ENCODE data around the gene ISCA1.

ISCA1 gene

GRCh38 chr9:86282077-86282978 is at the start of gene ISCA1 (continued):
- no peak for TF ChIP-seq MYNN (tag by site-specific recombination; IDR thresholded peaks at IDR 0.05; ENCODE audit: borderline replicate concordance)
- TF ChIP-seq YY2 (tag by site-specific recombination; IDR thresholded peaks at IDR 0.05) = peak; percentile 69
- no peak for TF ChIP-seq ZNF311 (tag by site-specific recombination; IDR thresholded peaks at IDR 0.05; ENCODE audit: borderline replicate concordance)
- peak; percentile 61; the same call in 1 of the 2 replicates for TF ChIP-seq ZFP37 (tag by site-specific recombination; IDR thresholded peaks at IDR 0.05)
- peak; percentile 98 for TF ChIP-seq GLIS2 (tag by site-specific recombination; IDR thresholded peaks at IDR 0.05)
- TF ChIP-seq ZNF302 (tag by site-specific recombination; IDR thresholded peaks at IDR 0.05; ENCODE audit: low read depth) = no peak
- TF ChIP-seq ZFP41 (tag by site-specific recombination; IDR thresholded peaks at IDR 0.05; ENCODE audit: borderline replicate concordance) = no peak
- no peak for TF ChIP-seq ZNF426 (tag by site-specific recombination; IDR thresholded peaks at IDR 0.05)
- TF ChIP-seq KLF10 (tag by site-specific recombination; IDR thresholded peaks at IDR 0.05) = peak; percentile 60; the same call in 1 of the 2 replicates
- no peak for TF ChIP-seq ZNF266 (tag by site-specific recombination; IDR thresholded peaks at IDR 0.05; ENCODE audit: low read depth)
- TF ChIP-seq, protein P1, sequence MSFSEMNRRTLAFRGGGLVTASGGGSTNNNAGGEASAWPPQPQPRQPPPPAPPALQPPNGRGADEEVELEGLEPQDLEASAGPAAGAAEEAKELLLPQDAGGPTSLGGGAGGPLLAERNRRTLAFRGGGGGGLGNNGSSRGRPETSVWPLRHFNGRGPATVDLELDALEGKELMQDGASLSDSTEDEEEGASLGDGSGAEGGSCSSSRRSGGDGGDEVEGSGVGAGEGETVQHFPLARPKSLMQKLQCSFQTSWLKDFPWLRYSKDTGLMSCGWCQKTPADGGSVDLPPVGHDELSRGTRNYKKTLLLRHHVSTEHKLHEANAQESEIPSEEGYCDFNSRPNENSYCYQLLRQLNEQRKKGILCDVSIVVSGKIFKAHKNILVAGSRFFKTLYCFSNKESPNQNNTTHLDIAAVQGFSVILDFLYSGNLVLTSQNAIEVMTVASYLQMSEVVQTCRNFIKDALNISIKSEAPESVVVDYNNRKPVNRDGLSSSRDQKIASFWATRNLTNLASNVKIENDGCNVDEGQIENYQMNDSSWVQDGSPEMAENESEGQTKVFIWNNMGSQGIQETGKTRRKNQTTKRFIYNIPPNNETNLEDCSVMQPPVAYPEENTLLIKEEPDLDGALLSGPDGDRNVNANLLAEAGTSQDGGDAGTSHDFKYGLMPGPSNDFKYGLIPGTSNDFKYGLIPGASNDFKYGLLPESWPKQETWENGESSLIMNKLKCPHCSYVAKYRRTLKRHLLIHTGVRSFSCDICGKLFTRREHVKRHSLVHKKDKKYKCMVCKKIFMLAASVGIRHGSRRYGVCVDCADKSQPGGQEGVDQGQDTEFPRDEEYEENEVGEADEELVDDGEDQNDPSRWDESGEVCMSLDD (tag by site-specific recombination; IDR thresholded peaks at IDR 0.05) = peak; percentile 91
- no peak for TF ChIP-seq ZNF37A (tag by site-specific recombination; IDR thresholded peaks at IDR 0.05)
- peak; percentile 73 for TF ChIP-seq ZNF692 (tag by site-specific recombination; IDR thresholded peaks at IDR 0.05)
- no peak for TF ChIP-seq SCRT1 (tag by site-specific recombination; IDR thresholded peaks at IDR 0.05; ENCODE audit: borderline replicate concordance)
- TF ChIP-seq, protein P2, sequence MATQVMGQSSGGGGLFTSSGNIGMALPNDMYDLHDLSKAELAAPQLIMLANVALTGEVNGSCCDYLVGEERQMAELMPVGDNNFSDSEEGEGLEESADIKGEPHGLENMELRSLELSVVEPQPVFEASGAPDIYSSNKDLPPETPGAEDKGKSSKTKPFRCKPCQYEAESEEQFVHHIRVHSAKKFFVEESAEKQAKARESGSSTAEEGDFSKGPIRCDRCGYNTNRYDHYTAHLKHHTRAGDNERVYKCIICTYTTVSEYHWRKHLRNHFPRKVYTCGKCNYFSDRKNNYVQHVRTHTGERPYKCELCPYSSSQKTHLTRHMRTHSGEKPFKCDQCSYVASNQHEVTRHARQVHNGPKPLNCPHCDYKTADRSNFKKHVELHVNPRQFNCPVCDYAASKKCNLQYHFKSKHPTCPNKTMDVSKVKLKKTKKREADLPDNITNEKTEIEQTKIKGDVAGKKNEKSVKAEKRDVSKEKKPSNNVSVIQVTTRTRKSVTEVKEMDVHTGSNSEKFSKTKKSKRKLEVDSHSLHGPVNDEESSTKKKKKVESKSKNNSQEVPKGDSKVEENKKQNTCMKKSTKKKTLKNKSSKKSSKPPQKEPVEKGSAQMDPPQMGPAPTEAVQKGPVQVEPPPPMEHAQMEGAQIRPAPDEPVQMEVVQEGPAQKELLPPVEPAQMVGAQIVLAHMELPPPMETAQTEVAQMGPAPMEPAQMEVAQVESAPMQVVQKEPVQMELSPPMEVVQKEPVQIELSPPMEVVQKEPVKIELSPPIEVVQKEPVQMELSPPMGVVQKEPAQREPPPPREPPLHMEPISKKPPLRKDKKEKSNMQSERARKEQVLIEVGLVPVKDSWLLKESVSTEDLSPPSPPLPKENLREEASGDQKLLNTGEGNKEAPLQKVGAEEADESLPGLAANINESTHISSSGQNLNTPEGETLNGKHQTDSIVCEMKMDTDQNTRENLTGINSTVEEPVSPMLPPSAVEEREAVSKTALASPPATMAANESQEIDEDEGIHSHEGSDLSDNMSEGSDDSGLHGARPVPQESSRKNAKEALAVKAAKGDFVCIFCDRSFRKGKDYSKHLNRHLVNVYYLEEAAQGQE (tag by site-specific recombination; IDR thresholded peaks at IDR 0.05) = no peak; the same call in 1 of the 2 replicates
- peak; percentile 92 for TF ChIP-seq GLIS1 (tag by site-specific recombination; IDR thresholded peaks at IDR 0.05)
- TF ChIP-seq, protein P3, sequence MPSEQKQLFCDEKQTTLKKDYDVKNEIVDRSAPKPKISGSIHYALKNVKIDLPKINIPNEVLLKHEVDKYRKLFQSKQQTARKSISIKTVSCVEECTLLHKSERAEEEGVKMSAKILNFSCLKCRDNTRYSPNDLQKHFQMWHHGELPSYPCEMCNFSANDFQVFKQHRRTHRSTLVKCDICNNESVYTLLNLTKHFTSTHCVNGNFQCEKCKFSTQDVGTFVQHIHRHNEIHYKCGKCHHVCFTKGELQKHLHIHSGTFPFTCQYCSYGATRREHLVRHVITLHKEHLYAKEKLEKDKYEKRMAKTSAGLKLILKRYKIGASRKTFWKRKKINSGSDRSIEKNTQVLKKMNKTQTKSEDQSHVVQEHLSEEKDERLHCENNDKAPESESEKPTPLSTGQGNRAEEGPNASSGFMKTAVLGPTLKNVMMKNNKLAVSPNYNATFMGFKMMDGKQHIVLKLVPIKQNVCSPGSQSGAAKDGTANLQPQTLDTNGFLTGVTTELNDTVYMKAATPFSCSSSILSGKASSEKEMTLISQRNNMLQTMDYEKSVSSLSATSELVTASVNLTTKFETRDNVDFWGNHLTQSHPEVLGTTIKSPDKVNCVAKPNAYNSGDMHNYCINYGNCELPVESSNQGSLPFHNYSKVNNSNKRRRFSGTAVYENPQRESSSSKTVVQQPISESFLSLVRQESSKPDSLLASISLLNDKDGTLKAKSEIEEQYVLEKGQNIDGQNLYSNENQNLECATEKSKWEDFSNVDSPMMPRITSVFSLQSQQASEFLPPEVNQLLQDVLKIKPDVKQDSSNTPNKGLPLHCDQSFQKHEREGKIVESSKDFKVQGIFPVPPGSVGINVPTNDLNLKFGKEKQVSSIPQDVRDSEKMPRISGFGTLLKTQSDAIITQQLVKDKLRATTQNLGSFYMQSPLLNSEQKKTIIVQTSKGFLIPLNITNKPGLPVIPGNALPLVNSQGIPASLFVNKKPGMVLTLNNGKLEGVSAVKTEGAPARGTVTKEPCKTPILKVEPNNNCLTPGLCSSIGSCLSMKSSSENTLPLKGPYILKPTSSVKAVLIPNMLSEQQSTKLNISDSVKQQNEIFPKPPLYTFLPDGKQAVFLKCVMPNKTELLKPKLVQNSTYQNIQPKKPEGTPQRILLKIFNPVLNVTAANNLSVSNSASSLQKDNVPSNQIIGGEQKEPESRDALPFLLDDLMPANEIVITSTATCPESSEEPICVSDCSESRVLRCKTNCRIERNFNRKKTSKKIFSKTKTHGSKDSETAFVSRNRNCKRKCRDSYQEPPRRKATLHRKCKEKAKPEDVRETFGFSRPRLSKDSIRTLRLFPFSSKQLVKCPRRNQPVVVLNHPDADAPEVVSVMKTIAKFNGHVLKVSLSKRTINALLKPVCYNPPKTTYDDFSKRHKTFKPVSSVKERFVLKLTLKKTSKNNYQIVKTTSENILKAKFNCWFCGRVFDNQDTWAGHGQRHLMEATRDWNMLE (tag by site-specific recombination; conservative IDR thresholded peaks at IDR 0.05; ENCODE audit: low read depth) = no peak; the same call in 1 of the 2 replicates
- peak; percentile 82 for TF ChIP-seq ZEB2 (tag by site-specific recombination; IDR thresholded peaks at IDR 0.05)
- TF ChIP-seq ZNF530 (tag by site-specific recombination; IDR thresholded peaks at IDR 0.05; ENCODE audit: low read depth) = no peak
- peak; percentile 34; the same call in 1 of the 2 replicates for TF ChIP-seq ZNF391 (tag by site-specific recombination; IDR thresholded peaks at IDR 0.05; ENCODE audit: borderline replicate concordance, low read depth)
- TF ChIP-seq ZNF248 (tag by site-specific recombination; IDR thresholded peaks at IDR 0.05) = no peak
- TF ChIP-seq KLF17 (tag by site-specific recombination; IDR thresholded peaks at IDR 0.05) = peak; percentile 90
- TF ChIP-seq ZNF776 (tag by site-specific recombination; IDR thresholded peaks at IDR 0.05; ENCODE audit: borderline replicate concordance) = no peak
- TF ChIP-seq ZNF114 (tag by site-specific recombination; IDR thresholded peaks at IDR 0.05) = no peak
